Activated CD4-positive, alpha-beta T cell treated with anti-CD3 and anti-CD28 coated beads, Interleukin-2, Interleukin-4, amounts not matched to agents 100 ng/mL and 50 ng/mL, durations not matched to agents 16 hours and 8 hours (primary cell): ENCODE data around the gene MOGAT1.
"Not testable (repeated sequence)": the region's sequence is repeated elsewhere in the genome, so short reads cannot be mapped to it uniquely, and the experiment has no call there.

Source experiments
- DNase-seq: peaks from one replicate; pipeline ENCODE4 v3.0.0-alpha.2; 2020; ENCODE audit warnings: low spot score

The MOGAT1 gene

GRCh38 chr2:222710736-222711135 is 39.3 kb downstream of the MOGAT1 start:
- DNase-seq: no peak

- DNase-seq: no peak
Observed at GRCh38 chr2:222711315-222711940, 40.0 kb downstream of the MOGAT1 start.

GRCh38 chr2:222713002-222713401 is 41.5 kb downstream of the MOGAT1 start:
- DNase-seq: no peak

- DNase-seq: no peak
Observed at GRCh38 chr2:222714361-222715241, 43.1 kb downstream of the MOGAT1 start.

GRCh38 chr2:222715742-222716141 is 44.3 kb downstream of the MOGAT1 start:
- DNase-seq: no peak

GRCh38 chr2:222719787-222720186 is 48.3 kb downstream of the MOGAT1 start:
- not testable (repeated sequence) for DNase-seq

GRCh38 chr2:222721597-222721996 is 50.1 kb downstream of the MOGAT1 start:
- not testable (repeated sequence) for DNase-seq

- DNase-seq: no peak
Observed at GRCh38 chr2:222722327-222722946, 51.0 kb downstream of the MOGAT1 start.

GRCh38 chr2:222724208-222724607 is 52.8 kb downstream of the MOGAT1 start:
- no peak for DNase-seq

GRCh38 chr2:222728621-222729020 is 57.2 kb downstream of the MOGAT1 start:
- DNase-seq: no peak

GRCh38 chr2:222730366-222730999 is 59.0 kb downstream of the MOGAT1 start:
- DNase-seq: no peak

- DNase-seq: no peak
Observed at GRCh38 chr2:222731201-222731621, 59.8 kb downstream of the MOGAT1 start.

GRCh38 chr2:222732489-222733178 is 61.2 kb downstream of the MOGAT1 start:
- DNase-seq: no peak

GRCh38 chr2:222733470-222733845 is 62.0 kb downstream of the MOGAT1 start:
- no peak for DNase-seq

- DNase-seq: no peak
Observed at GRCh38 chr2:222733846-222734702, 62.6 kb downstream of the MOGAT1 start.

- DNase-seq: peak; percentile 5
Observed at GRCh38 chr2:222734703-222735014, 63.2 kb downstream of the MOGAT1 start.

GRCh38 chr2:222736301-222736700 is 64.8 kb downstream of the MOGAT1 start:
- DNase-seq: no peak

GRCh38 chr2:222736924-222737323 is 65.5 kb downstream of the MOGAT1 start:
- DNase-seq: no peak

- no peak for DNase-seq
Observed at GRCh38 chr2:222738312-222738711, 66.9 kb downstream of the MOGAT1 start.

GRCh38 chr2:222738809-222739208 is 67.4 kb downstream of the MOGAT1 start:
- no peak for DNase-seq

- DNase-seq: no peak
Observed at GRCh38 chr2:222739939-222740338, 68.5 kb downstream of the MOGAT1 start.
